K562 (cell line): ENCODE data around the gene CALD1. TPM values are rescaled to one million over a fixed set of nuclear protein-coding genes. Genes with fewer than 3 reads are reported as not detected.

ENCODE experiments used
- ATAC-seq: fragments of 200-7000 bp; cut with Tn5 transposase; 3 replicates; pipeline ENCODE4 v1.9.1; 2020; ENCODE audit warnings: moderate library complexity
- BruUV-seq: library from RNA; stranded (reverse); fragments of 400-500 nt; replicated peaks from 2 replicates; lab custom pipeline; 2021; lab: Mats Ljungman, UMichigan
- CTCF ChIA-PET: fragments of 300-600 bp; formaldehyde crosslinking; extraction: SDS; loops from one replicate; lab custom pipeline; 2021; ENCODE audit warnings: low intra/inter-chr PET ratio; lab: Yijun Ruan, JAX
- POLR2A ChIA-PET: fragments of 300-600, 350-650 bp; sonication (Branson Sonifier 250); formaldehyde crosslinking; extraction: SDS; loops from one replicate; lab custom pipeline; 2021; ENCODE audit warnings: antibody characterized with exemption, inconsistent platforms; lab: Yijun Ruan, JAX
- DNase-seq, 4 experiments: peaks; one replicate each; pipeline versions ENCODE4 v3.0.0 to v3.0.0-alpha.2; 2011 to 2018; ENCODE audit warnings: low spot score in 3 of 4, mixed read lengths in 3 of 4; ENCODE audit errors: extremely low read depth in 1 of 4
- FAIRE-seq: peaks from 2 replicates; lab custom pipeline; 2011; peaks lifted over from hg19 to GRCh38; lab: Jason Lieb, UNC
- H2AFZ ChIP-seq: 2 replicates; pipeline ENCODE4 v1.6.0; 2011; ENCODE audit warnings: low read depth, low read length, control low read depth, inconsistent platforms
- H3K27ac ChIP-seq: fragments of 200-600 bp; 3 replicates; pipeline ENCODE4 v1.8.0; 2011; ENCODE audit warnings: low read depth, mild to moderate bottlenecking, control low read depth, inconsistent platforms, low read length, moderate library complexity, mixed read lengths; ENCODE audit errors: extremely low read depth
- H3K27me3 ChIP-seq, 2 experiments: fragments of 300-600 bp in 1 of 2; 2 replicates in 1 of 2; 3 replicates in 1 of 2; pipeline versions ENCODE4 v1.6.0 to v1.8.0; 2011; ENCODE audit warnings: inconsistent platforms in 2 of 2, low read length in 2 of 2, mild to moderate bottlenecking in 1 of 2, mixed read lengths in 1 of 2, moderate library complexity in 1 of 2; ENCODE audit not compliant: control insufficient read depth in 2 of 2, insufficient read depth in 2 of 2
- H3K36me3 ChIP-seq: fragments of 300-600 bp; 3 replicates; pipeline ENCODE4 v1.8.0; 2011; ENCODE audit warnings: mild to moderate bottlenecking, low read length, inconsistent platforms; ENCODE audit not compliant: control insufficient read depth, insufficient read depth
- H3K4me1 ChIP-seq, 2 experiments: fragments of 200-600 bp in 1 of 2; replicated peaks in 1 of 2; 2 replicates in 1 of 2; 3 replicates in 1 of 2; pipeline versions ENCODE4 v1.5.1 to v1.8.0; 2011; ENCODE audit warnings: inconsistent platforms in 2 of 2, low read length in 2 of 2, mild to moderate bottlenecking in 1 of 2, mixed read lengths in 1 of 2, moderate library complexity in 1 of 2; ENCODE audit not compliant: control insufficient read depth in 2 of 2, insufficient read depth in 2 of 2
- H3K4me2 ChIP-seq: 2 replicates; pipeline ENCODE4 v1.6.1; 2011; ENCODE audit warnings: low read length, control low read depth, inconsistent platforms, mixed read lengths; ENCODE audit not compliant: insufficient read depth
- H3K4me3 ChIP-seq: fragments of 200-600 bp; sonication (generic), shearing (Covaris generic); 2 replicates; pipeline ENCODE4 v1.5.1; 2016; ENCODE audit warnings: control low read depth, inconsistent platforms
- H3K79me2 ChIP-seq: fragments of 200-600 bp; 3 replicates; pipeline ENCODE4 v1.8.0; 2011; ENCODE audit warnings: low read length, inconsistent platforms; ENCODE audit not compliant: control insufficient read depth, insufficient read depth
- H3K9ac ChIP-seq, 2 experiments: 2 replicates each; pipeline versions ENCODE4 v1.6.0 to v1.6.1; 2011; ENCODE audit warnings: low read depth in 2 of 2, low read length in 2 of 2, control low read depth in 1 of 2, inconsistent platforms in 1 of 2, mild to moderate bottlenecking in 1 of 2, mixed read lengths in 1 of 2; ENCODE audit not compliant: insufficient read depth in 1 of 2
- H3K9me1 ChIP-seq: one replicate; pipeline ENCODE4 v1.6.0; 2011; ENCODE audit warnings: inconsistent platforms, mild to moderate bottlenecking, low read length, moderate library complexity; ENCODE audit not compliant: control insufficient read depth, insufficient read depth
- H3K9me3 ChIP-seq: replicated peaks from 2 replicates; pipeline ENCODE4 v1.5.1; 2011; ENCODE audit warnings: low read depth, low read length, inconsistent platforms; ENCODE audit not compliant: control insufficient read depth, insufficient read depth
- H4K20me1 ChIP-seq: replicated peaks from 2 replicates; pipeline ENCODE4 v1.6.1; 2011; ENCODE audit warnings: low read length, inconsistent platforms, mixed read lengths; ENCODE audit not compliant: control insufficient read depth, insufficient read depth
- CEBPG ChIP-seq, 3 experiments: fragments of 200-800 bp in 1 of 3; sonication (Bioruptor generic) in 1 of 3; sonication (generic) in 1 of 3; formaldehyde crosslinking in 1 of 3; IDR thresholded peaks in 2 of 3; conservative IDR thresholded peaks in 1 of 3; 2 replicates each; pipeline versions ENCODE4 v1.6.1 to v1.8.0; 2016 to 2022; ENCODE audit warnings: missing compliant biosample characterization in 2 of 3, missing genetic modification characterization in 2 of 3, mild to moderate bottlenecking in 1 of 3, missing genetic modification reagents in 1 of 3
- GABPA ChIP-seq: fragments of 200-800 bp; sonication (Bioruptor generic); conservative IDR thresholded peaks from 2 replicates; pipeline ENCODE4 v1.6.1; 2016; ENCODE audit warnings: low read depth, missing genetic modification characterization, missing compliant biosample characterization
- GTF2B ChIP-seq: IDR thresholded peaks from 2 replicates; pipeline ENCODE4 v1.6.1; 2011; ENCODE audit not compliant: insufficient read length; ENCODE audit errors: extremely low read depth
- HNRNPLL ChIP-seq: fragments of 200-400 bp; formaldehyde crosslinking; IDR thresholded peaks from 2 replicates; pipeline ENCODE4 v1.6.1; 2017; ENCODE audit warnings: low read length, low read depth, mild to moderate bottlenecking; ENCODE audit not compliant: poor library complexity, severe bottlenecking
- WGBS: fragments of 100-300 bp; shearing (Covaris generic); methylation state at CpG from one replicate; pipeline ENCODE4 v1.1.6; 2016; ENCODE audit warnings: low coverage, mixed read lengths; ENCODE audit not compliant: insufficient coverage; ENCODE audit errors: missing lambda C conversion rate; 5-methylcytosine and 5-hydroxymethylcytosine counted together
- in situ Hi-C: fragments of 300-500 bp; cut with MboI; formaldehyde crosslinking; loops from 4 replicates; pipeline ENCODE4 v1.15.0; 2018; ENCODE audit warnings: inconsistent platforms, mixed read lengths
- intact Hi-C: fragments of 100-400 bp; cut with micrococcal nuclease; formaldehyde crosslinking; loops from 2 replicates; pipeline ENCODE4 v1.14.2; 2022
- polyA plus RNA-seq, 8 experiments: library from polyadenylated mRNA; depleted of rRNA in 4 of 8; stranded (reverse) in 5 of 8; unstranded in 3 of 8; fragments of >200 nt; fragmentation: Nextera tagmentation in 2 of 8; fragmentation: Illumina TruSeq in 1 of 8; extraction: Ambion mirVana in 2 of 8; extraction: Trizol in 1 of 8; gene quantifications; 2 replicates each; pipeline versions ENCODE4 v1.2.1 to v1.2.3, GENCODE V29; 2011 to 2014; ENCODE audit warnings: inconsistent platforms in 1 of 8, missing spikeins in 1 of 8
- total RNA-seq, 7 experiments: library from RNA; depleted of rRNA in 6 of 7; stranded (reverse); fragments of >200 nt in 6 of 7; fragmentation: Illumina TruSeq in 2 of 7; extraction: Trizol in 2 of 7; gene quantifications; 2 replicates each; pipeline versions ENCODE4 v1.2.1 to v1.2.3, GENCODE V29; 2011 to 2021; ENCODE audit warnings: low replicate concordance in 1 of 7

CALD1 gene
- total and polyA plus RNA-seq, 9 of the 15 experiments (the other 6 are each of a cell fraction or from before 2014, with no cell fraction given), result 0.40 TPM; not detected in 8

DNA sequence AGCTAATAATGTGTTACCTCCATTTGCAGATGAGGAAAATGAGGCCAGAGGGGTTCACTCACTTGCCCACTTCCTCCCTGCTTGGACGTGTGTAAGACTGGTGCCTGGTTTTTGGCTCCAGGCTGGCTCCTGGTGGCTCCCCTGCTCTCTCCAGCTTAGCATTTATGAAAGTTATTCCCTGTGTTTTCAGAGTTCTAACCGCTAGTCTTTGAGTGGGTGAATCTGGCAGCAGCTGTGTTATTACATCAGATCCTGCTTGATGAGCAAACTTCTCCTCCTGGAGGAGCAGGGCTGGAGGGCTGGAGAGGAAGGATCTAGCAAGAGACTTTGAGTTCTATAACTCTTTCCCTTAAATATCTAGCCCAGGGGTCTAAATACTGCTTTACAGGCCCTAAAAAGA lies 125.9 kb downstream of the CALD1 start:
- no peak overlapping the region for H3K9ac ChIP-seq
- WGBS, result 2% methylated on average over 2 of the region's 2 CpGs
- H3K27me3 ChIP-seq, result peaks cover 8 to 14% of the 10 kb centered on the region in 2 experiments; a peak in 3 of 5 replicates
- no TSS peak for BruUV-seq
- no peak for FAIRE-seq
- TF ChIP-seq CEBPG (CRISPR knock-in tag; IDR thresholded peaks at IDR 0.05) (no peak), CEBPG (tag; conservative IDR thresholded peaks at IDR 0.05 in 1 of 2, IDR thresholded peaks at IDR 0.05 in 1 of 2) (peak; percentile 38 to 68; a peak in 3 of 4 replicates), GTF2B (no peak), GABPA (peak; percentile 39), HNRNPLL (no peak)
- in situ Hi-C loops, result no loop called here
- no peak overlapping the region for H2AFZ ChIP-seq
- no peak for DNase-seq
- no peaks in the 10 kb centered on the region for H3K4me1 ChIP-seq
- ChIA-PET POLR2A (interaction anchor here (0.7 kb wide), 1 partner anchor 16 kb away, joined by 3 read pairs; no protein-coding TSS in a partner anchor), CTCF (no interaction called here)
- H4K20me1 ChIP-seq, result no peaks in the 10 kb centered on the region
- H3K79me2 ChIP-seq, result no peaks in the 10 kb centered on the region
- no peak overlapping the region for H3K4me3 ChIP-seq
- no peak overlapping the region for H3K27ac ChIP-seq
- no peak overlapping the region for H3K4me2 ChIP-seq
- H3K36me3 ChIP-seq, result no peaks in the 10 kb centered on the region
- intact Hi-C loops, result no loop called here
- ATAC-seq, result peak; percentile 64
- H3K9me1 ChIP-seq, result no peaks in the 10 kb centered on the region
- H3K9me3 ChIP-seq, result no peaks in the 10 kb centered on the region
